Measurements from ENCODE around the gene BMPR1A.

The BMPR1A gene
- total RNA-seq, result 12.6 reads per million, percentile 37 among the genes with 10 or more reads in this experiment

DNA sequence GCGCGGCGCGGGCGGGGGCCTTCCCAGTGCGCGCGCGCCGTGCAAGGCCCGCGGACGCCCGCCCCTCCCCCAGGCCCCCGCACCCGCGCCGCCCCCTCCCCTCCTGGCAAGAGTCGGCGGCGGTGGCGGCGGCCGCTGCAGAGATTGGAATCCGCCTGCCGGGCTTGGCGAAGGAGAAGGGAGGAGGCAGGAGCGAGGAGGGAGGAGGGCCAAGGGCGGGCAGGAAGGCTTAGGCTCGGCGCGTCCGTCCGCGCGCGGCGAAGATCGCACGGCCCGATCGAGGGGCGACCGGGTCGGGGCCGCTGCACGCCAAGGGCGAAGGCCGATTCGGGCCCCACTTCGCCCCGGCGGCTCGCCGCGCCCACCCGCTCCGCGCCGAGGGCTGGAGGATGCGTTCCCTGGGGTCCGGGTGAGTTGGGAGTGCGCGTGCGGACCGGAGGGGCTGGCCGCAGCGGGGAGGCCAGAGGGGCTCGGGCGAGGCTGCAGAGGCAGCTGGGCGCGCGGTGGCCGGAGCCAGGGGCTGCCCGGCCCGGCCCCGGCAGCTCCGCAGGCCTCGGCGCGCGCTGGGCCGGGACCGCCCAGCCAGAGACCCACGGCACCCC lies at the start of gene BMPR1A:
TSS of gene BMPR1A (plus strand) at position 109 of the 602 bp plus-strand sequence. CDS start 119,400 bp downstream, outside the sequence.
- DNase-seq, result no peak

DNA sequence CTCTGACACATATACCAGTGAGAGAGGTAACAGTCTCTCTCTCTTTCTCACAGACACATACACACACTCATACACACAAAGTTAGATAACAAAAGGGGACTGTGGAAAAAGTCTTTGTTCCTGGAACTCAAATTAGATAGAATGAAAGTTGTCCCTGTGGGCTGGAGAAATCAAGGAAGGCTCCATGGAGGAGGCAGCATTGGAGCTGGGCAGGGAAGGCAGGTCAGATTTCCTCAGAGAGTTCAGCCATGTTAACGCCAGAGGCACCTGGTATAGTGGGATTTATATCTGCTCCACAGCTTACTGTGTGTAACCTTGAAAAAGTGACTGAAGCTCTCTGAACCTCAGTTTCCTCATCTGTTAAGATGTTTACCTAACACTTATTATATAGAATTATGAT lies 49.4 kb upstream of the BMPR1A start:
- no peak for DNase-seq

DNA sequence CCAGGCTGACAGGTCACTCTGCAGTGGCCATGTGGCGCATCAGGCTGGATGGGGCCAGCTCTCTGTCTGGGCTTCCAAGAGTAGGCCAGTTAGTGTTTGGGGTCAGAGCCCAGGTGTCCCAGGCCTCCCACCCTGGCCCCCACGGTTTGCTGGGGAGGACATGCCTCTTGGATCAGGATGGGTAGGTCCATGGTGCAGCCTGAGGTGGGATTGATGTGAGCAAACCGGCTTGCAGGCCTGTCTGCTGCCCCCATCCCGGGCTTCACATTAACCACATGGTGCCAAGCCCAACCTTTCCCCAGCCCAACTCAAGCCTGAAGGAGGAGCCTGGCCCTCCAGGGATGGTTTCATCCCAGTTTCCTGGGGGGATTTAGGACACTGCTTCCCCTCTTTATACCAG lies 48.9 kb upstream of the BMPR1A start:
- DNase-seq, result no peak

DNA sequence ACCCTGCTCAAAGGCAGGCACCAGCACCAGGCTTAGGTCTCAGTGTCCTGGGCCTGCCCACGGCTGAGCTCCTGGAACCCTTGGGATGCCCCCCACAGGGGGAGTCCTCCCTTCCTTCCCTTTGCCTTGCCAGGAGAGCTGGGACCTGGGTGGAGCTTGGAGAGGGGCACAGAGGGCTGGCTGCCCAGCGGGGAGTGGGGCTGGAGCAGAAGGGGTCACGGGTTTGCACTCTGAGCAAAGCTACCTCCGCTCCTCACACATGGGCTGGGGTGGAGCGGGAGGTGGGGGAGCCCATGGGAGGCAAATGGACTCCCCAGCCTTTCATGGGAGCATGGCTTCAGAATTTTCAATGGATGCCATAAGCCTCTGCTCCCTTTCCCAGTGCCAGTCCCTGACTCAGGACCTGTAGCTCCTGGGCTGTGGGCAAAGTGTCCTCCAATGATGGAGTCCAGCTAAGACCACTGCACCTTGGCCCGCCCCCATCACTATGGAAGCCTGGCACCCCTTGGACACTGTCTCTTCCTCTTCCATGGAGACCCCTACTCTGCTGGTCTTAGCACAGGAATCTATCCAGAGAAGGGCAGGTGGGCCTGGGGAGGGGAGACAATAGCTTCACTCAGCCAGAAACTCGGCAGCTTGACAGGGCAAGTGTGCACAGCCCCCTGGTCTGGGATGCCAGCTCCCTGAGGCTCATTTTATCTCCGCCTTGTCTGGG lies 48.2 kb upstream of the BMPR1A start:
- DNase-seq, result no peak

DNA sequence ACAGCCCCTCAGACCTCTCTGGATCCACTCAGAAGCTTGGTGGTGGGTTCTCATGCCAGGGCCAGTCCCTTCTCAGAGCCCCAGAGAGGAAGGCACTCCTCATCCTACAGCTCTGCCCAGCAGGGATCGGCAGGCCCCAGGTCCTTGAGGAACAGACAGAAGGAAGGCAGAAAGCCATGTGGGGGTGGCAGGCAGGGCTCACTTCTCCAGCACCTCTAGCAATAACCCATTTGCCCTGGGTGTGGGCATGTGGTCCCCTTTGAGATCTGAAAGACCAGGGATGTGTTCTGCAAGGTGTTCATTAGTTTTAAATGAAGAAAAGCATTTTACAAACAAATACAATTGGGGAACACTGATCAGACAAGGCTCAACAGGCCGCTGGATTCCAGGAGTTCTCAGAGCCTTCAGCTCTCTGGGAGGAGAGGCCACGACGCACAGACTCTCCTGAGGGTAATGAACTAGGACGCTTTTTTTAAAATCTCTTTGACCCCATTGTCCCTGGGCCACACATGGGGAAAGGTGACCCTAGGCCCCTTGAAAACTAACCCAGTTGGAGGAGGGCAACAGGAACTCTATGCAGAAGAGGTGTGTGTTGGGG lies 47.5 kb upstream of the BMPR1A start:
- DNase-seq, result no peak

DNA sequence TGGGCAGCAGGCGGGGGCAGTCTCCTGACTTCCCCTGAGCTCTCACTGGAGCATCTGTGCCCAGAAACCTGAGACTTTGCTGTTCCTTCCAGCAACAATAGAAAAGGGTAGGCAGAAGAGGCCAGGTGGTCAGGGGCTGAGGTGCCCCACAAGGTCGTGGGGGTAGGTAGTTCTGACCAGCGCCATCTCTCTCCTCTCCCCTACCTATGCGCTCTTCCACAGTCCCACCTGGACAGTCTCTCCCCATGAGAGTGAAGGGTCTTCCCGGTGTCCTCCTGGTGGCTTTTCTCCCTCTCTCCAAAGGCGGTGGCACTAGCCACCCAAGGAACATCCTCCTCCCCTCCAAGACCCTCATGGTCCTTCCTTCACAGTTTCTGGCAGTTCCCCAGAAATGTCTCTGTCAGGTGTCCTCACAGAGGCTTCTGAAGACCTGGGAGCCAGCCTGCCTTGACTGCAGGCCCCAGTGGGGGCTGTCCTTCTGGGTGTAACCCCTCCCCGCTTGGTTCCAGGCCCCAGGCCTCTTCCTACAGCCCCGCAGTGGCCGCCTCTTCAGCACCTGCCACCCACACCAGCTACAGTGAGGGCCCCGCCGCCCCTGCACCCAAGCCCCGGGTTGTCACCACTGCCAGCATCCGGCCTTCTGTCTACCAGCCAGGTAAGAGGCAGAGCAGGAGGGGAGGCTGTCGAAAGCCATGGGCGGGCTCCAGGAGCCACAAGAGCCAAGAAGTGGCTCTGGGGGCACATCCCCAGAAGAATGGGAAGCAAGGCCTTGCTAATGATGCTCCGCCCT lies 46.8 kb upstream of the BMPR1A start:
- DNase-seq, result no peak

DNA sequence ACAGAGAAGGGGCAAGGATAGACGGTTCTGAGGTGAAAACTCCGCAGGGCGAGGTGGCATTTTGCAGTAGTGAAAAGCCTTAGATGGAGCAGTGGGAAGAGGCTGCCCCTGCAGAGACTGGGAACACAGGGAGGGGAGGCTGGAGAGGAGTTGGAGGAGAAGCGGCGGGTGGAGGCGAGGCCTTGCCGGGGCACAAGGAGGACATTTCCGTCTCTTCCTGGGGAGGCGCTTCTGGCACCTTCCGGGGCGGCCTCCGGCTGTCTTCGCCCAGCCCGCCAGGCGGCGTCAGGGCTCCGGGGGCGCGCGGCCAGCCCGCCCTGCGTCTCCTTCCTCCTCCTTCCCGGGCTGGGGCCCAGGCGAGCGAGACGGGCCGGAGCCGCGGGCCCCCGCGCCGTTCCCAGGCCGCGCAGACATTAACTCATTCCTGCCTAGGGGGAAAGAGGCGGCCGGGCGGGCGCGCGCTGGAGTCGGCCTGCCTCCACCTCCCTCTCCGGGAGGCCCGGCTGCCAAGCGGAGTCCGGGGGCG lies 45.4 kb upstream of the BMPR1A start:
- DNase-seq, result peak; percentile 70

DNA sequence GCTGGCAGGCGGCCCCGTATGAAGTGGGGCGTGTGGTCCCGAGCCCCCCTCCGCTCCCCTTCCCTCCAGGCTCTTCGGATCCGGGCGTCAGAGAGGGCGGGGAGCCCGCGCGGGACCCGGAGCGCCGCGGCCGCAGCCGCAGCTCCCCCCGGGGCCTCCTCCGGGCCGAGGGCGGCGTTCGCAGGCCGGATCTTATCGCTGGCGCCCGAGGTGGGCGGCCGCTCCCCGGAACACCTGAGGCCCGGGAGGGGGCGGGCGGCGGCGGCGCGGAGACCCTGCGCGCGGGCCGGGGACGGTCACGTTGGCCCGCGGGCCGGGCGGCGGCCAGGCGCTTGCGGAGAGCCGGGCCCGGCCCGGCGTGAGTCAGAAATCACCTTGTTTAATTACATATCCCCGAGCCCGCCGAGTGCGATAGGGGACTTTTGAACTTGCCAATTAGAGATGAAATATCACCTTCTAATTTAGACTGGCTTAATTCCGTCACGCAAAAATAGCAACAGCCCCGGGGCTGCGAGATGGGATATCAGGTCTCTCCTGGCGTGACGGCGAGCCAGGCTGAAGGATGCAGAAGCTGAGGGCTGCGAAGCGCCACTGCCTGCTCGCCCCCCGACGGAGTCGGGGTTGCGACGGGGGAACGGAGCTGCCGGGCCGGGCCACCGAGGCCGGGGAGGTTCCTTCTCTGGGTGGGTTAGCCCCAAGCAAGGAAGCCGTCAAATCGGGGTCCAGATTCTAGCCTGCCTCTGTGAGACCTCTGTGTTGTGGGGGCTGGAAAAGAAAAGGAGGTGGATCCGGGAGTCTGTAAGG lies 44.7 kb upstream of the BMPR1A start:
- peak; percentile 31 for DNase-seq

DNA sequence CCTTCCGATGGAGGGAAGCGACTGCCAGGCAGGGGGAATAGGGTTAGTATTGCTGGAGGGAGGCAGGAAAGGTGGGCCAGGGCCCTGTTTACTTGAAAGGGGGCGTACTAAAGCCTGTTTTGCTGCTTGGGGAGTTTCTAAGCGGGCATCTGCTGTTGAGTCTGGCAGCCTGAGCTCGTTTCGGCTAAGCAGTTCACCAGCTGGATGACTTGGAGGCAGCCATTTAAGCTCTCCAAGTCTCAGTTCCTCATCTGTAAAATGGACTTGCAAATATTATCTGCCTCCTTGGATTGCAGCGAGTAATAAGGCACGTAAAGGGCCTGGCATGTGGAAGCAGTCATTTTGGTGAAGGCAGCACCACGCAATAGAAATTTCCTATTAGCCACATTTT lies 44.1 kb upstream of the BMPR1A start:
- DNase-seq, result no peak

DNA sequence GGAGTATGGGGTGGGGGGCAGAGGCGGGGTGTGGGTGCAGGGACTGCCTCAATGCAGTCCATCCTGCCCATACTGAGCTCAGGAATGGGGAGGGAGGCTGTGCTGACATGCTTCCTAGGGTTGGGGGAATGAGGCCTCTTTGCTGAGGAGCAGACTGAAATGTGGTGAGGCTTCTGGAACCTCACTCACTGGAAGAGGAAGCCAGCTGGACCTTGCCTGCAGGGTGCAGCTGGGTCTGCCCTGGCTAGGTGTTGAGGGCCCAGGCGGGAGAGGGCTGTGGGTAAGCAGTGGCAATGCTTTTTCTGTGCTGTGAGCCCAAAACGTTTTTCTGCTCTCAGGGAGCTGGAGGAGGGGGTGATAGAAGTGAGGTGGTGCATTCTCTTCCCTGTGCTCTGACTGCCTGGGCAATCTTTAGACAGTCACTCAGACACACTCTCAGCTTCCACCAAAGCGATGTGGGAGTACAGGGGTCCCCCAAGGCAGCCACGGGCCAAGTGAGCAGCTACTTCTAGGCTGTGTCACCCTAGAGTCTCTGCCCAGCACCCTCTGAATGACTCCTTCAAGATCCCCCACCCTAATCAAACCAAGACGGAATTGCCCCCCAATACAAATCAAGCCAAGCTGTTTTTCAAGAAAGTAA lies 41.1 kb upstream of the BMPR1A start:
- DNase-seq, result no peak

DNA sequence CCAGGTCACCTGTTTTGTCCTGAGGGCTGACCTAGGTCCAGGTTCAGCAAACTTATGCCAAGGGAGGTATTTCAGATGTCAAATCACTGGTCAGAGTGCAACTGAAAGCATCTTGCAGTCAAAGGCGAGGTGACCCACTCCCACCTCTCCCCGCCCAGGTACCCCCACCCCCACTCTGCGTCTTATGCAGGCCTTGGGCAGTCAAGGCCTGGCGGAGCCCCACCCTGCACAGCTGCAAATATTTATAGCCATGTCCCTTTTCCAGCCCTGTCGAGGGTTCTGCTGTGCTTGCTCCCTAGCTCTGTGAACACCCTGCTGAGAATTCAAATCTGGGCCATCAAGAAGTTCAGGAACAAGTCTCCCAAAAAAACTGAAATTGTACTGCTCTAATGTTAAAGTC lies 40.6 kb upstream of the BMPR1A start:
- no peak for DNase-seq

DNA sequence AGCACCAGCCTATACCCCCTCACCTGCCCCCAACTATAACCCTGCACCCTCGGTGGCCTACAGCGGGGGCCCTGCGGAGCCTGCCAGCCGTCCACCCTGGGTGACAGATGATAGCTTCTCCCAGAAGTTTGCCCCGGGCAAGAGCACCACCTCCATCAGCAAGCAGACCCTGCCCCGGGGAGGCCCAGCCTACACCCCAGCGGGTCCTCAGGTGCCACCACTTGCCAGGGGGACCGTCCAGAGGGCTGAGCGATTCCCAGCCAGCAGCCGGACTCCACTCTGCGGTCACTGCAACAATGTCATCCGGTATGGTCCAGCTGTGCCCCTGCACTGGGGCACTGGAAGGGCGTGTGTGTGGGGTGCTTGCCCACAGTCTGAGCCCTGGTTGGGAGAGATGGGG lies 40.0 kb upstream of the BMPR1A start:
- DNase-seq, result no peak

DNA sequence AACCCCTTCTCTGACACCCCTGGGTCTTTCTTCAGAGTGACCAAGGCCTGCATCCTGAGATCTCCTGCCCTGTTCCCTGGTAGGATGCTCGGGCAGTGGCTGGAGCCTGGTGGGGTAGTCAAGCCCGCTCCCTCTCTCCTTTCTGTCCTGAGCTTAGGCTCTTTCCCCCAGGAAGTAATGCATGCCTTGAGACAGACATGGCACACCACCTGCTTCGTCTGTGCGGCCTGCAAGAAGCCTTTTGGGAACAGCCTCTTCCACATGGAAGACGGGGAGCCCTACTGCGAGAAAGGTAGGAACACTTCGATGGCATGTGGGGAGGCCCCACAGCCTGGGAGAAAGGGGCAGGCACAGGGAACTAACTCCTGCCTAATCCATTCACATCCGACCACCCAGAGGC lies 37.9 kb upstream of the BMPR1A start:
- no peak for DNase-seq

DNA sequence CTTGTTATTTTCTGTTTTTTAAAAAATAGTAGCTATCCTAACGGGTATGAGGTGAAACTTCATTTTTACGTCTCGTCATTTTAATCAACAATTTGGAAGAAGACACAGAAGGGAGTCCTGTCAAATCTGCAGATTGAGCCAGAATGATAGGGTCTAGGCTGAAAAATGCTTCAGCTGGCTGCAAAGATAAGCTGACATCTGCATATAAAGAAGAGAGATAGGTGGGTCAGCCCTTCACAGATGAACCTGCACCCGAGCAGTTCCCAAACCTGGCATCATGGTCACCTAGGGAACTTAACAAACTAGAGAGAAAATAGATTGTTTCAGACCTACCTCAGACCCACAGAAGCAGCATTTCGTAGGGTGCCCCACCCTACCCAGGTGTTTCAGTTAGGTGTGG lies 35.2 kb upstream of the BMPR1A start:
- DNase-seq, result no peak

DNA sequence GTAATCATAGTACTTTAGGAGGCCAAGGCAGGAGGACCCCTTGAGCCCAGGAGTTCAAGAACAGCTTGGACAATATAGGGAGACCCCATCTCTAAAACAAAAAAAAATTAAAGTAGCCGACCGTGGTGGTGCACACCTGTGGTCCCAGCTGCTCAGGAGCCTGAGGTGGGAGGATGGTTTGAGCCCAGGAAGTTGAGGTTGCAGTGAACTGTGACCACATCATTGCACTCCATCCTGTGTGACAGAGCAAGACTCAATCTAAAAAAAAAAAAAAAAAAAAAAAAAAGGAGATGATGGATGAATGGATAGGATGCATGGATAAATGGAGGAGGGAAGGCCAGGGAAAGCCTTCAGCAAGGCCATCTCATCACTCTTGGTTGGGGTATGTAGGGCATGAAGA lies 33.4 kb upstream of the BMPR1A start:
- DNase-seq, result no peak

DNA sequence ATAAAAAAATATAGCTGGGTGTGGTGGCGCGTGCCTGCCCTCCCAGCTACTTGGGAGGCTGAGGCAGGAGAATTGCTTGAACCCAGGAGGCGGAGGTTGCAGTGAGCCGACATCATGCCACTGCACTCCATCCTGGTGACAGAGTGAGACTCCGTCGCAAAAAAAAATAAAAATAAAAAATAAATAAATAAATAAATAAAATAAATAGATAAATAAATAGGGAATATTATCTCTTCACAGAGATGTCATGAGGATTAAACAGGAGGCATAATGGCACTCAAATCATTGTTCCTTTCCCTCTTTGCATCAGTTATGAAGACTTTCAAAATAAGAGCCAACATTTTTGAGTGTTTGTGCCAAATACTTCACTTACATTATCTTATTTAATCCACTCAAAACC lies 32.0 kb upstream of the BMPR1A start:
- no peak for DNase-seq

DNA sequence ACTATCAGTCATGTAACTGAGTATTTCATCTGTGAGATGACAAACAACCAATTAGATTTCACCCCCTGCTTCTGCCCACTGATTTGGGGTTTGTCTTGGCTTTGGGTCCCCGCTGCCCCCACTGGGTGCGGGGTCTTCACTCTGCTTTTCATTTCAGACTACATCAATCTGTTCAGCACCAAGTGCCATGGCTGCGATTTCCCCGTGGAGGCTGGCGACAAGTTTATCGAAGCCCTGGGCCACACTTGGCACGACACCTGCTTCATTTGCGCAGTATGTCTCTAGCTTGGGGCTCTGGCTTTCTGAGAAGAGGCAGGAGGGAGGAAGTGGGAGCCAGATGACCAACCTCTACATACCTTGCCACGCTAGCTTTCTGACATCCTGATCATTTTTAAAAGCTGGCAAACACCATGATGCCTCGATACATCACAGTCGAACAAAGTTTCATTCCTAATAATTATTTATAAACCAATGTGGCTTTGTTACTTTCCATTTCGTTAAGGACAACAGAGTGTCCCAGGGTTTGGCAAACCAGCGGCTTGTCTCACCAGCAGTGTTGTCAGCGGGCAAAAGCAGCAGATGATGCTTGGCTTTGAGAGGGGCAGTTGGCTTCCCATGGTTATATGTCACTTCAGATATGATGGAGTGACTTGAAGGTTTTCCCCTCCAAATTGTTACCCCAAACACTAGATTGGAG lies 30.3 kb upstream of the BMPR1A start:
- no peak for DNase-seq

DNA sequence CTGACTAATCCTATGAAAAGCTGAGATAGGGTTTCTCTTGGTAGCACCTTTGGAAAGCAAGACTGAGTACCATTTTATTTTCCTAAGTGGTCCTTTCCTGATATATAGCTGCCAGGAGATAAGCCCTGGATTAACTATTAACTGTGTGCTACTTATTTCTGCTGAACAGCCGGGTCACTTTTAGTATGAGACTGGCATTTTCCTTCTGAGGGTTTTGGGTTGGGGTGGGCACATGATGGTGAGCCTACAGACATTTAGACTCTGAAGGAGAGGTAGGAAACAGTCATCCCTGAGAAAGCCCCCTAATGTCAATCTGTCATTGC lies 29.8 kb upstream of the BMPR1A start:
- no peak for DNase-seq

DNA sequence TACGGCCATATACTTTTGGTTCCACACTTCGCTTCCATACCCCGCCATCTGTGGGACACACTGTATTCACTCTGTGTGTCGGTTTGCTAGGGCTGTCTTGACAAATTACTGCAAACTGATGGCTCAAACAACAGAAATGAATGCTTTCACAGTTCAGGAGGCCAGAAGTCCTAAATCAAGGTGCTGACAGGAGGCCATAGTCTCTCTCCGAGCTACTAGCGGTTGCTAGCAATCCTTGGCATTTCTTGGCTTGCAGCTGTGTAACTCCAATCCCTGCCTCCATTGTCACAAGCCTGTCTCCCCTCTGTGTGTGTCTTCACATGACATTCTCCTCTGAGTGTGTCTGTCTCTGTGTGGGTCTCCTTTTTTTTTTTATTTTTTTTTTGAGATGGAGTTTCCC lies 28.9 kb upstream of the BMPR1A start:
- DNase-seq, result no peak

DNA sequence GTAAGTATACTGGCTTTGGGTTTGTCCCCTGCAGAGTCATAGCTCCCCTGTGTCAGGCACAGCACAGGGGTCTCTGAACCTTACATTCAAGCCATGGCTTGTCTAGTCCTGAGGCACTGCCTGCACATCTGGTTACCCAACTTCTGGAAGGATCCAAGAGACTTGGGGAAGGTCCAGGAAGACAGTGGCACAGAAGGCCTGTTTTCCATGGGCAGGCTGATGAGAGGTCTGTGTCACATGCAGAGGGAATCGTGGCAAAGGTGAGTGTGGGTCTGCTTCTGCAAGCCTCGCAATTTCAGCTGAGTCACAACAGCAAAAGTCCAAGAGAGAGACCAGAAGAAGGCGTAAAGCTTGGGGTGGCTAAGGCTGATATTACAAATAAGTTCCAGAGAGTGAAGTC lies 28.4 kb upstream of the BMPR1A start:
- DNase-seq, result no peak

DNA sequence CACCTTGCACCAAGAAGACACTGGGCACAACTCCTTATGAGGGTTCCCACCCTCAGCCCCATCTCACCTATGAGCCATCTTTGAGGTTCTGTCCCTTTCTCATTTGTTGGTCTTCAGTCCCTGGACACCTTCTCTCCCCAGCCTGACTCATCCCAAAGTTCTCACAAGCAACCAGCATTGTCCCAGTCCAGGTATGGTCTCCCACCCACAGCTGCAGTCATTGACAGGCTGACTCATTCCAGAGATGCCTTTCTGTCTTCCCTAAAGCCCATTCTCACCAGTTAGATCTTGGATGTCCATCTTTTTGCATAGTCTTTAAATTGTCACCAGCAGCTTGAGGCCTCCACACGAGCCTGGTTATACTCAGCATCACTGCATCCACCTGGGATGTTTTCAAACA lies 26.7 kb upstream of the BMPR1A start:
- DNase-seq, result no peak
